ENCODE results near the gene CFAP92. TPM values are rescaled to one million over a fixed set of nuclear protein-coding genes. Genes with fewer than 3 reads are reported as not detected.

The CFAP92 gene
- total and polyA plus RNA-seq, 2 donors (not counting 3 experiments of a cell fraction or from before 2014, with no cell fraction given), result 0.04 to 0.62 TPM

GRCh38 chr3:128889139-128889894, 104.6 kb downstream of the CFAP92 start:
- Histone ChIP-seq H3K9ac (replicated peaks; ENCODE audit: extremely low read depth, insufficient read depth, low read length) (no peak overlapping the region), H3K27ac (ENCODE audit: insufficient read depth, low read depth, low read length) (no peak overlapping the region), H3K27me3 (ENCODE audit: control insufficient read depth in 2 of 2, insufficient read depth in 2 of 2, low read length in 2 of 2) (no peaks in the 10 kb centered on the region), H3K4me3 (replicated peaks in 1 of 3; ENCODE audit: insufficient read depth in 1 of 3, low read depth in 1 of 3, low read length in 3 of 3) (no peak overlapping the region), H4K20me1 (replicated peaks; ENCODE audit: control insufficient read depth, extremely low read depth, insufficient read depth, low read length) (no peaks in the 10 kb centered on the region), H3K9me1 (replicated peaks; ENCODE audit: control insufficient read depth, extremely low read depth, insufficient read depth, low read length) (no peaks in the 10 kb centered on the region), H3K4me2 (ENCODE audit: insufficient read depth, low read length) (no peak overlapping the region), H3K9me3 (replicated peaks; ENCODE audit: control insufficient read depth, insufficient read depth, low read length) (no peaks in the 10 kb centered on the region), H3K36me3 (ENCODE audit: control insufficient read depth in 2 of 2, extremely low read depth in 1 of 2, insufficient read depth in 2 of 2, low read length in 2 of 2) (peaks cover 8 to 13% of the 10 kb centered on the region in 2 experiments), H2AFZ (ENCODE audit: low read depth, low read length) (no peak overlapping the region), H3K79me2 (ENCODE audit: control insufficient read depth, insufficient read depth, low read length) (peaks cover 6% of the 10 kb centered on the region), H3K4me1 (ENCODE audit: control insufficient read depth, extremely low read depth, insufficient read depth, low read length) (no peaks in the 10 kb centered on the region)
- FAIRE-seq, result no peak
- no peak for TF ChIP-seq CTCF (IDR thresholded peaks at IDR 0.05; ENCODE audit: extremely low read depth in 1 of 2, insufficient read depth in 1 of 2, low read depth in 1 of 2, low read length in 2 of 2)
- no peak for TF ChIP-seq POLR2A (IDR thresholded peaks at IDR 0.05; ENCODE audit: low read depth, low read length)
- no peak for TF ChIP-seq JUN (IDR thresholded peaks at IDR 0.05; ENCODE audit: borderline replicate concordance, insufficient read depth, insufficient read length, low read depth)
- TF ChIP-seq MYC (IDR thresholded peaks at IDR 0.05; ENCODE audit: low read depth, low read length), result no peak
- TF ChIP-seq GATA2 (IDR thresholded peaks at IDR 0.05; ENCODE audit: insufficient read depth, insufficient read length, low read depth, low read length), result no peak
- TF ChIP-seq MAX (IDR thresholded peaks at IDR 0.05; ENCODE audit: insufficient read depth, insufficient read length), result no peak
- no peak for TF ChIP-seq FOS (IDR thresholded peaks at IDR 0.05; ENCODE audit: borderline replicate concordance, insufficient read depth, low read length)
- TF ChIP-seq POLR2AphosphoS5 (IDR thresholded peaks at IDR 0.05; ENCODE audit: insufficient read depth, low read depth, low read length), result no peak
- TF ChIP-seq EZH2 (IDR thresholded peaks at IDR 0.05; ENCODE audit: borderline replicate concordance, low read depth, low read length, severe bottlenecking), result no peak
- DNase-seq (ENCODE audit: low read depth, low spot score), result no peak
- CTCF ChIA-PET, result interaction anchor here (0.9 kb wide), 1 partner anchor 11 kb away, joined by 4 read pairs; no protein-coding TSS in a partner anchor
- intact Hi-C loops (cut with micrococcal nuclease) (no loop called here), dilution Hi-C loops (cut with MboI; ENCODE audit: extremely low pct_ligation_motif_present, low sequenced_read_pairs) (no loop called here)
- BruUV-seq (replicated peaks), result no TSS peak
- POLR2A ChIA-PET, result no interaction called here
